VCaP (cell line): ENCODE results near the gene OLFML2A.

ENCODE experiments used
- H3K27ac ChIP-seq: fragments of 450-650 bp; 2 replicates; pipeline ENCODE4 v1.5.1; 2017
- TF ChIP-seq, protein P1 (sequence below): fragments of 450-650 bp; conservative IDR thresholded peaks from 2 replicates; pipeline ENCODE4 v1.5.1; 2017; ENCODE audit warnings: mild to moderate bottlenecking, moderate library complexity

OLFML2A gene

DNA sequence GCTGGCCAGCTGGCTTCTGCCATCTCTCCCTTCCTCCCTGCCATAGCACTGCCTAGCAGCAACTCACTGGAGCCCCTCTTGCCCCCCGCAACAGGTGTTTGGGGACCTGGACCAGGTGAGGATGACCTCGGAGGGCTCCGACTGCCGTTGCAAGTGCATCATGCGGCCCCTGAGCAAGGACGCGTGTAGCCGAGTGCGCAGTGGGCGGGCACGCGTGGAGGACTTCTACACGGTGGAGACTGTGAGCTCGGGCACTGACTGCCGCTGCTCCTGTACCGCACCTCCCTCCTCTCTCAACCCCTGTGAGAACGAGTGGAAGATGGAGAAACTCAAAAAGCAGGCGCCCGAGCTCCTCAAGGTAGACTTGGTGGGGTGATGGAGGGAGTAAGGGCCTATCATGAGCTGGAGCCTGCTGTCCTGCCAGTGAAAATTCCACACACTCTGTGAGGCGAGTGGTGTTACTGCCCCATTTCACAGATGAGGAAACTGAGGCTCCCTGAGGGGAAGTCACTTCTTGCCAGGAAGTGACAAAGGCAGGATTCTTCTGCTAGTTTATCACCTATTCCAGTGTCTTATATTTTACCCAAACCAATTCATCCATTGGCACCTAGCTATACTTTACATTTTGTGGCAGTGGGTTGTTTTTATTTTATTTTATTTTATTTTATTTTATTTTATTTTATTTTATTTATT lies 10.1 kb downstream of the OLFML2A start:
- H3K27ac ChIP-seq: no peak overlapping the region
- TF ChIP-seq, protein P1, sequence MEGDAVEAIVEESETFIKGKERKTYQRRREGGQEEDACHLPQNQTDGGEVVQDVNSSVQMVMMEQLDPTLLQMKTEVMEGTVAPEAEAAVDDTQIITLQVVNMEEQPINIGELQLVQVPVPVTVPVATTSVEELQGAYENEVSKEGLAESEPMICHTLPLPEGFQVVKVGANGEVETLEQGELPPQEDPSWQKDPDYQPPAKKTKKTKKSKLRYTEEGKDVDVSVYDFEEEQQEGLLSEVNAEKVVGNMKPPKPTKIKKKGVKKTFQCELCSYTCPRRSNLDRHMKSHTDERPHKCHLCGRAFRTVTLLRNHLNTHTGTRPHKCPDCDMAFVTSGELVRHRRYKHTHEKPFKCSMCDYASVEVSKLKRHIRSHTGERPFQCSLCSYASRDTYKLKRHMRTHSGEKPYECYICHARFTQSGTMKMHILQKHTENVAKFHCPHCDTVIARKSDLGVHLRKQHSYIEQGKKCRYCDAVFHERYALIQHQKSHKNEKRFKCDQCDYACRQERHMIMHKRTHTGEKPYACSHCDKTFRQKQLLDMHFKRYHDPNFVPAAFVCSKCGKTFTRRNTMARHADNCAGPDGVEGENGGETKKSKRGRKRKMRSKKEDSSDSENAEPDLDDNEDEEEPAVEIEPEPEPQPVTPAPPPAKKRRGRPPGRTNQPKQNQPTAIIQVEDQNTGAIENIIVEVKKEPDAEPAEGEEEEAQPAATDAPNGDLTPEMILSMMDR: no peak

DNA sequence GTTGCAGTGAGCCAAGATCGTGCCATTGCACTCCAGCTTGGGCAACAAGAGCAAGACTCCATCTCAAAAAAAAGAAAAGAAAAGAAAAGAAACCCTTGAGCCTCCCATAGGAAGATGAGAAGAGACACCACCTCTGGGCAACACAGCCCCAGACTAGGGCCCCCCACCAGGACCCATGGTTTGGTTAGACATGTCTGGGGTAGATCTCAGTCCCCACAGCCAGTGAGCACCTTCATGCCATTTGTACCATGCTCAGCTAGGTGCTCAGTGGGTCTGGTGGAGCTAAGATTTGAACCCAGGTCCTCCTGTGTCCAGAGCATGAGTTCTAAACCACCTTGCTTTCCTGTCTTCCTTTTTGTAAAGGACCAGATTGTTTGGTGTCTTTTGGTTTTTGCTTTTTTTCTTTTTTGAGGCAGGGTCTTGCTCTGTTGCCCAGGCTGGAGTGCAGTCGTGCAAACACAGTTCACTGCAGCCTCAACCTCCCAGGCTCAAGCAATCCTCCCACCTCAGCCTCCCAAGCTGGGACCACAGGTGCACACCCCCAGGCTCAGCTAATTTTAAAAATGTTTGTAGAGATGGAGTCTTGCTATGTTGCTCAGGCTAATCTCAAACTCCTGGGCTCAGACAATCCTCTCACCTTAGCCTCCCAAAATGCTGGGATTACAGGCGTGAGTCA lies 11.7 kb downstream of the OLFML2A start:
- H3K27ac ChIP-seq: no peak overlapping the region
- TF ChIP-seq, protein P1: no peak

DNA sequence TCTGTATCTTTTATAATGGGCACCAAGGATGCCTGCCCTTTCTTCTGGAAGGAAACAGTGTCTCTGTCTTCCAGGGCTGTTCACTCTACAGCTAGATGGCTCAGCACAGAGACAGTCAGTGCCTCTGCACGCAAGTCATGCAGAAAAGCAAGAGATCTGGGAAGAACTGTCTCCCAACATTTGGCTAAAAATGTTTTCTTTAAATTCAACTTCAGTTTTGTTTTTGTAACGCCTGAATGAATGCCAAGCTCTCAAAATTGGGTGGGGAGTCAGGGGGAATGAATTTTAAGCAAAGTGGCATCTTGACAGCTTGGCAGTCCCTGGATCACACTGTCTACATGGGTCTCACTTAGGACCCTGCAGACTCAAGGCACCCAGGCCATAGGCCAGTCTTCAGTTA lies 12.6 kb downstream of the OLFML2A start:
- TF ChIP-seq, protein P1: no peak
- no peak overlapping the region for H3K27ac ChIP-seq

DNA sequence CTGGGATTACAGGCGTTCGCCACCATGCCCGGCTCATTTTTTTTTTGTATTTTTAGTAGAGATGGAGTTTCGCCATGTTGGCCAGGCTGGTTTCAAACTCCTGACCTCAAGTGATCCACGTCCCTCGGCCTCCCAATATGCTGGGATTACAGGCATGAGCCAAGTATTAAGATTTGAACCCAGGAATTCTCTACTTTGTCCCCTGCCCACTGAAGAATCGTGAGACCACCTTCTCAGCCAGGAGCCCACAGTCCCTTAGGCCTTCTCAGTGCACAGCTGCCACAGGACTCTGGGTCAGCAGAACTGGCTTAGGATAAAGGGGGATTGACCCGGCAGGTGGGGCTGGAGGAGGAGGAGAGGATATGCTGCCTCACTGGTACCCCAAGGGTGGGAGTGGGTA lies 13.4 kb downstream of the OLFML2A start:
- TF ChIP-seq, protein P1: no peak
- H3K27ac ChIP-seq: no peak overlapping the region

DNA sequence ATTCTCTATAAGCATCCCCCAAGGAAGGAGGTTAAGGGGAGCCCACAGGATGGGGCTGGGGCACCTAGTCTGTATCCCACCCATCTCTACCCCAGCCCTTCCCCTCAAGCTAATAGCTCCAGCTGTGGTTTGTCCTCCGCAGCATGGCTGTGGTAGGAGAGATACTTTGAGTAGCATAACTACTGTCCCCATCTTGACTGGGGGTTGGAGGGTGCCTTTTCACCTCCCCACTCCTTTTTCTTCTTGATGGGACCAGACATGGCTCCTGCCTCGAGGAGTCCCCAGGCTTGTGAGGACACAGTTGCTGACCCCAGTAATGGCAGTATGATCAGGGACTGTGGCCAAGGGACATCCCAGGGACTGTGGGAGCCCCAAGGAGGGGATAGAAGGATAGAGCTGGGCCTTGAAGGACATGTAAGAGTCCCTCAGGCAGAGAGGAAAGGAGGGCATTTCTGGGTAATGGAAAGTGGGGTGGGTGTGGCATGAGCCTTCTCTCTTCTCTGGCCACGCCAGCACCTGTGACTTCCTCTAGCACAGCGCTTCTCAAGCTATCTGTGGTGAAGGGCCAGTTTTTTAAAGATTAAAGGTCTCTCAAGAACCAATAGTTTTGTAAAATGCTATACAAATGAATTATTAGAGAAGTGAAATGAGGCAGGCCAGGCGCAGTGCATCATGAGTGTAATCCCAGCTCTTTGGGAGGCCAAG lies 14.0 kb downstream of the OLFML2A start:
- H3K27ac ChIP-seq: no peak overlapping the region
- TF ChIP-seq, protein P1: no peak

DNA sequence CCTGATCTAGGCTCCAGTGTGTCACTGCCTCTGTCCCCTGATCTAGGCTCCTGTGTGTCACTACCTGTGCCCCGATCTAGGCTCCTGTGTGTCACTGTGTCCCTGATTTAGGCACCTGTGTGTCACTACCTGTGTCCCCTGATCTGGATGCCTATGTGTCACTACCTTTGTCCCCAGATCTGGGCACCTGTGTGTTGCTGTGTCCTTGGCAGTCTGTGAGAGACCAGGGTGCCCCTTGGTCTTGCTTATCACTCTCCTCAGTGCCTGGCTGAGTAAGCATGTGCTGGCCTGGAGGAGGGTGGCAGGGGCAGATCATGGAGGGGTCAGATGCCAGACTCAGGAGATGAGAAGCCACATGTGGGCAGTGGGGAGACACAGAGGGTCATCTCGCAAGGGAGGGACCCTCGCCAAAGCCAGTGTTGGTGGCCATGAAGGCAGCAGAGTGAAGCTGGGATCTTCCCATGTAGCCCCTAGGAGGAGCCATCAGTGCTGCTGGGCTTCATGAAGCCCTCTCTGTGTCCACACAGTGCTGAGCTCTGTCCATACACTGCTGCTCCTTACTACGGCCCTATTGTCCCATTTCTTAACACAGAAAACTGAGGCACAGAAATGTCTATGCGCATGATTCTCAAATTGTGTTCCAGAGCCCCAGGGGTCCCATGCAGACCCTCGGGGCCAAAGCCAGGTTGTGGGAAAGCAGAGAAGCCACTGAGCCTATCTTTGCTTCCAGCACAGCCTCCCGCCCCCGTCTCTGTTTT lies 15.5 kb downstream of the OLFML2A start:
- TF ChIP-seq, protein P1: no peak
- H3K27ac ChIP-seq: no peak overlapping the region
